ENCODE data around the gene CLDN24. TPM values are rescaled to one million over a fixed set of nuclear protein-coding genes. Genes with fewer than 3 reads are reported as not detected.

The CLDN24 gene
- total RNA-seq, 1 donor from 2014 or later: not detected

- TF ChIP-seq CTCF (IDR thresholded peaks at IDR 0.05): no peak
- DNase-seq (no peak), ATAC-seq (no peak)
- Histone ChIP-seq H3K36me3 (no peaks in the 10 kb centered on the region), H3K4me1 (no peaks in the 10 kb centered on the region), H3K9me3 (no peaks in the 10 kb centered on the region), H3K4me3 (no peak overlapping the region), H3K27me3 (ENCODE audit: low read depth) (no peaks in the 10 kb centered on the region), H3K27ac (no peak overlapping the region)
- intact Hi-C loops (cut with DNase I): no loop called here
Measured at GRCh38 chr4:183362916-183363542, 40.8 kb upstream of the CLDN24 start.

- Histone ChIP-seq H3K4me3 (no peak overlapping the region), H3K36me3 (no peaks in the 10 kb centered on the region), H3K9me3 (no peaks in the 10 kb centered on the region), H3K27me3 (ENCODE audit: low read depth) (no peaks in the 10 kb centered on the region), H3K27ac (no peak overlapping the region), H3K4me1 (no peaks in the 10 kb centered on the region)
- intact Hi-C loops (cut with DNase I): no loop called here
- TF ChIP-seq CTCF (IDR thresholded peaks at IDR 0.05): no peak
- no peak for DNase-seq
- no peak for ATAC-seq
Measured at GRCh38 chr4:183362036-183362435, 39.8 kb upstream of the CLDN24 start.

- ATAC-seq: no peak
- Histone ChIP-seq H3K9me3 (no peaks in the 10 kb centered on the region), H3K4me3 (no peak overlapping the region), H3K4me1 (no peaks in the 10 kb centered on the region), H3K27ac (no peak overlapping the region), H3K36me3 (no peaks in the 10 kb centered on the region), H3K27me3 (ENCODE audit: low read depth) (no peaks in the 10 kb centered on the region)
- TF ChIP-seq CTCF (IDR thresholded peaks at IDR 0.05): no peak
- intact Hi-C loops (cut with DNase I): no loop called here
- DNase-seq: no peak
Measured at GRCh38 chr4:183360161-183360919, 38.1 kb upstream of the CLDN24 start.

GRCh38 chr4:183358215-183358755, 36.1 kb upstream of the CLDN24 start:
- intact Hi-C loops (cut with DNase I): no loop called here
- no peak overlapping the region for H3K4me3 ChIP-seq
- DNase-seq (no peak), ATAC-seq (no peak)
- H3K4me1 ChIP-seq: no peaks in the 10 kb centered on the region
- H3K36me3 ChIP-seq: no peaks in the 10 kb centered on the region
- no peaks in the 10 kb centered on the region for H3K27me3 ChIP-seq (ENCODE audit: low read depth)
- no peak for TF ChIP-seq CTCF (IDR thresholded peaks at IDR 0.05)
- H3K27ac ChIP-seq: no peak overlapping the region
- H3K9me3 ChIP-seq: no peaks in the 10 kb centered on the region

- no peak overlapping the region for H3K27ac ChIP-seq
- H3K36me3 ChIP-seq: no peaks in the 10 kb centered on the region
- no peaks in the 10 kb centered on the region for H3K9me3 ChIP-seq
- intact Hi-C loops (cut with DNase I): no loop called here
- no peaks in the 10 kb centered on the region for H3K4me1 ChIP-seq
- DNase-seq (no peak), ATAC-seq (peak in 1 of 2 donors; percentile 25)
- no peak overlapping the region for H3K4me3 ChIP-seq
- no peak for TF ChIP-seq CTCF (IDR thresholded peaks at IDR 0.05)
- H3K27me3 ChIP-seq (ENCODE audit: low read depth): no peaks in the 10 kb centered on the region
Measured at GRCh38 chr4:183356931-183357675, 34.9 kb upstream of the CLDN24 start.

Measured in lower lobe of right lung (tissue), 2 donors.